DMS 273 (cell line): ENCODE measurements around the gene ALPP.
"Not testable (repeated sequence)": the region's sequence is repeated elsewhere in the genome, so short reads cannot be mapped to it uniquely, and the experiment has no call there.

Experiments
- DNase-seq: peaks from one replicate; lab custom pipeline; 2025; ENCODE audit not compliant: unreplicated experiment; lab: John Stamatoyannopoulos, UW

Gene ALPP

DNA sequence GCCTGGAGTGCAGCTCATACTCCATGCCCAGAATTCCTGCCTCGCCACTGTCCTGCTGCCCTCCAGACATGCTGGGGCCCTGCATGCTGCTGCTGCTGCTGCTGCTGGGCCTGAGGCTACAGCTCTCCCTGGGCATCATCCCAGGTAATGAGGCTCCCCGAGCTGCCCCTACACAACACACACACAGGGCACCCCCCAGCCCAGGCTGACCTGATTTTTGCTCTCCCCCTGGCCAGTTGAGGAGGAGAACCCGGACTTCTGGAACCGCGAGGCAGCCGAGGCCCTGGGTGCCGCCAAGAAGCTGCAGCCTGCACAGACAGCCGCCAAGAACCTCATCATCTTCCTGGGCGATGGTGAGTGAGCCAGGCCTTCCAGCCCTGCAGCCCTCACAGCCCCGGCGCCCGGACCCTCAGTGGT lies at the start of gene ALPP:
Gene ALPP, plus strand, starts transcription at position 17 of the 417 bp plus-strand sequence. Its CDS starts 52 bp downstream, at position 69.
- not testable (repeated sequence) for DNase-seq

DNA sequence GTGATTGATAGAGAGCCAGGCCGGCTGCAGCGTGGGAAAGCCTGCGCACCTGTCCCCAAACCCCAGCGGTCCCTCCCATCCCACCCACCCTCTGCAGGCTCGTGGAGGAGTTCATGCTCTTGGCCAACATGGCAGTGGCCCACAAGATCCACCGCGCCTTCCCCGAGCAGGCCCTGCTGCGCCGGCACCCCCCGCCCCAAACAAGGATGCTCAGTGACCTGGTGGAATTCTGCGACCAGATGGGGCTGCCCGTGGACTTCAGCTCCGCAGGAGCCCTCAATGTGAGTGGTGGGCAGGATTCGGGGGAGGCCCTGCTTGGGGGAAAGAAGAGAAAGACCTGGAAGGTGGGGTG lies 48.9 kb upstream of the ALPP start:
- DNase-seq, result no peak

DNA sequence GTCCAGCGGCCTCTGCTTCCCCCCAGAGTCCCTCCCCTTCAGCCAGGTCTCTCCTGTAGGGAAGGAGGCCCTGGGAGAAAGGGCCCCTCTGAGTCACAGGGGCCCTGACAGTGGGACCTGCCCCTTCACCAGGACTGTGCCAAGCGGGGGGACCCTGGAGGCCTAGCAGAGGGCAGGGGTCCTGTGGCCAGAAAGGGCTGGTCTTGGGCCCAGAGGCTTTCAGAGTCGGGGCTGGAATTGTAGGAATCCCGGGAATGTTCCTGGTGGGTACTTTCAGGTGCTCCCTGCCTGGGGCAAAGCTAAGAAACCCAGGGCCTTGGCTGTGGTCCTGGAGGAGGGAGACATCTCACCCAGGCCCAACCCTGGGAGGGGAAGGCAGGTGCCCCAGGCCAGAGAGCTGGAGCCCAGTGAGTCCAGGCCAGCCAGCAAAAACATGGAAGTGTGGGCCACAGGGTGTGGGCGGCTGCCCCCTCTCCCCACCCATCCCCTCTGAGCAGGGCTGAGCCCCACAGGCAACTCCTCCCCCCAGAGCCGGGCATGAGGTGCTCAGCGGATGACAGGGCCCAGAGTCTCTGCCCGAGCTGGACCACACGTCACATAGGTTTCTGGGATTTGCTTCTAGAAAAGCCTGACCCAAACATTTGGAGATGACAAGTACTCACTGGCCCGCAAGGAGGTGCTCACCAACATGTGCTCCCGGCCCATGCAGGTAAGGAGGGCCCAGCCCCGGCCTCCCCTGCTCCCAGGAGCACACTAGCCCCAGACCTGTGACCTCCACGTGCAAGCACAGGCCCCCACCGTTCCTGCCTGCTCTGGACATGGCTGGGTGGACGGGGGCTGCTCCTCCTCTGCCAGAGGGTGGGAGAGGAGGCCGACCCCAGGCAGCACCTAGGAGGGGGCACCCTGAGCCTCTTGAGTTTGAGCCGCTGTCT lies 48.2 kb upstream of the ALPP start:
- DNase-seq, result no peak

DNA sequence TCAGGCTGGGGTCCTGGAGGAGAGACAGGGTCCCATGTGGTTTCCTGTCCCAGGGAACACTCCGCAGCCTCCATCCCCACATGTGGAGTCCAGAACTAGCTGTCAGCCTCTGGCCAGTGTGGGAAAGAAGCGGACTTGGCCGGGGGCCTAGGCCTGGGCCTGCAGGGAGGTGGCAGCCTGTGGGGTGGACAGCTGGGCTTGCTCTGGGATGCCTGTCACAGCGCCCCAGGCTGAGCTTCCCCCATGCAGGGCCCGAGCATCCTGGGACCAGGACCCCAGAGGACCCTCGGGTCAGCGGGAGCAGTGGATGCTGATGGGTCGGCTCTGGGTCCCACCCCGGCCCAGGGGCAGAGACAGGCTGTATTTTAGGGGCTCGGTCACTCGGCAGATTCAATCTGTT lies 47.5 kb upstream of the ALPP start:
- not testable (repeated sequence) for DNase-seq

DNA sequence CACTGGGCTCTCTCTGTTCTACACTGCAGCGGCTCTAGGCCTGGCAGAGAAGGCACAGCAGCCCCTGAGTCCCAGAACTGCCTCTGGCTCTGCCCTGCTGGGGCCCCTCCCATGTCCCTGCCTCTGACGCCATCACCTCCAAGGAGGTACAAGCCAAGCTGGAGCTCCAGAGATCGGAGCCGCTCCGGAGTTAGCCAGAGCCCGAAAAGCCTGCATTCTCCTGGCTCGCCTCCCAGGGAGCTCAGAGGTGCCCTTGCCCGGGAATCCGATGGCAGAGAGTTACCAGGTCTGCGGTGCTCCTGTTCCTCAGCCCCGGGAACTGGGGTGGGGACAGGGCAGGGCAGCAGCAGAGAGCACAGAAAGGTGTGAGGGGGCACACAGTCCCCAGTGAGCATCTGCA lies 46.9 kb upstream of the ALPP start:
- DNase-seq, result not testable (repeated sequence)

DNA sequence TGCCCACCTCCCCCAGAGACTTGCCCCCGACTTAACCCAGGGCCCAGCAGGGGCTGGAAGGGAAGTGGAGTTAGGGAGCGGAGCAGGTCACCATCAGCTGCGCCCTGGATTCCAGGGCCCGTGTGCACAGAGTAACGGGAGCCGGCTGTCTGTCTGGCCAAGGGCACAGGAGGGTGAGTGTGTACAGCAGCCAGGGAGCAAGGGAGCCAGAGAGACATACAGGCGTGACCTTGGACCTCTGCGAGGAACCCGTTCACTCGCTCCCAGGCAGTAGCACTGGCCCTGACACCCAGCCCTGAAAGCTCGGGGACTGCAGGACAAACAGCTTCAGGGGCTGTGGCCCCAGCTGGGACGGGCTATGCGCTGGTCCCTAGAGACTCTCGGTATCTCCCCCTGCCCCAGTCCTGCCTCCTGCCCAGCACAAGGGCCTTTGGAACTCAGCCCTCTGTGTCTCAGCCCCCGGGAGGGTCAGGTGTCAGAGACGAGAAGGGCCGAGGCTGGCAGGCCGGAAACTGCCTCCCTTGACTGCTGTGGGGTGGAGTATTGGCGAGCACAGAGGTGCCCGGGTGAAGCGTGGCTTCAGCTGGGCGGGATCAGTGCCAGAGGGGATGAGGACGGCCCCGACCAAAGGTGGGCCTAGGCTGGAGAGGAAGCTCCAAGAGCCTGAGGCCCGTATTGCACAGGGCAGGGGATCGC lies 46.2 kb upstream of the ALPP start:
- DNase-seq, result not testable (repeated sequence)

DNA sequence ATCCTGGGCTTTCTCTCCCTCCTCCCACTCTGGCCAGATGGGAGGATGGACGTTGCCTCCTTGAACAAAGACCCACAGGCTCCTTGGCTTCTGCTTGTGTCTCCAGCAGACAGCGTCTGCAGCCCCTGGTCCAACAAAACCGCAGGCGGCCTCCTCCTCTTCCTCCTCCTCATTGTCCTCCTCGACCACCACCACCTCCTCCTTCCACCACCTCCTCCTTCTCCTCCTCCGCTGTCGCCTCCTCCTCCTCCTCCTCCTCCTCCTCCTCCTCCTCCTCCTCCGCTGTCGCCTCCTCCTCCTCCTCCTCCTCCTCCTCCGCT lies 45.7 kb upstream of the ALPP start:
- no peak for DNase-seq

DNA sequence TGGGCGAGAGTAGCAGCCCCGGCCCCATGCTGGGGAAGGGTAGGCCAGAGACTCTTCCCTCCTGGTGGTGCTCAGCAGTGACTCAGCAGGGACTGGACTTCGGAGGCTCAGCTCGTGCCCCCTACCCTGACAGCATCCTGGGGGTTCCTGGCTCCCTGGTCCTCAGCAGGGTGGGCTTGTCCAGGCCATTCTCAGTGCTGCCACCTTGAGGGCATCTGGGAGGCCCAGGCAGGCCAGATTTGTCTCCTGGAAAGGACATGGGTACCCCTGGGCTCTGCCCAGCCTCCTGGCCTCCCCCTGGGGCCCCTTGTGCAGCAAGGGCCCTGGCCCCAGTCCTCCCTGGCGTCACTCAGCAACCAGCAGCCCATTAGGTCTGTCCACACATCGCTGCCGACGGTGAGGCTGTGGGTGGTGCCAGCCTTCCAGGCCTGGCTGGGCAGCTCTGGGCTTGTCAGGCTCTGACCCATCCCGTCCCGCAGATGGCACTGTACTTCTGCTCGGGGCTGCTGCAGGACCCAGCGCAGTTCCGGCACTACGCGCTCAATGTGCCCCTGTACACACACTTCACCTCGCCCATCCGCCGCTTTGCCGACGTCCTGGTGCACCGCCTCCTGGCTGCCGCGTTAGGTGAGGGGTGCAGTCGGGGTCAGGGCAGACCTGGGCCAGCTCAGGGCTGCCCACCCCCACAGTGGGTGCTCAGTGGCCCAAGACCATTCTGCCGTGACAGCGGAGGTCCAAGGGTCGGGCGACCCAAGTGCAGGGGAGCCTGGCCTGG lies 45.0 kb upstream of the ALPP start:
- DNase-seq, result peak; percentile 35

DNA sequence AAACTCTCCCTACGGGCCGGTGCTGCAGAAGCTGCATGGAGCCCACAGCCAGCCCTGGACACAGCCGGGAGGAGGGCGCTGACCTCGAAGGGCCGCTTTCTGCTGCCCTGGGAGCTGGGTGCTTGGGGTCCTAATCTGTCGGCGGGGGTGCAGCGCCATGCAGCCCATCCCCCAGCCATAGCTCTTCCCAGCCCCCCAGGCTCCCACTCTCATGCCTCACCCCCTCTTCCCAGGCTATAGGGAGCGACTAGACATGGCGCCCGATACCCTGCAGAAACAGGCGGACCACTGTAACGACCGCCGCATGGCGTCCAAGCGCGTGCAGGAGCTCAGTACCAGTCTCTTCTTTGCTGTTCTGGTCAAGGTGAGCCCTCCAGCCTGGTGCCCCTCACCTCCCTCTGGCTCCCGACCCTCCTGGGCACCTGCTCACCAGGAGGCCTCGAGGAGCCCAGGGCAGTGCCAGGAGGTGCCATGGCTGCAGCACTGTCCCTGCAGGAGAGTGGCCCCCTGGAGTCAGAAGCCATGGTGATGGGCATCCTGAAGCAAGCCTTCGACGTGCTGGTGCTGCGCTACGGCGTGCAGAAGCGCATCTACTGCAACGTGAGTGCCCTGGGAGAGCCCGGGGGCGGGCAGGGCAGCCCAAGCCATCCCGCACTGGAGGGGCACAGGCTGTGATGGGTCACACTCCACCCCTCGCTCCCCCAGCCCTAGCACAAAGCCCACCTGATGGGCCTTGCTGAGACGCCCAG lies 44.2 kb upstream of the ALPP start:
- DNase-seq, result not testable (repeated sequence)

DNA sequence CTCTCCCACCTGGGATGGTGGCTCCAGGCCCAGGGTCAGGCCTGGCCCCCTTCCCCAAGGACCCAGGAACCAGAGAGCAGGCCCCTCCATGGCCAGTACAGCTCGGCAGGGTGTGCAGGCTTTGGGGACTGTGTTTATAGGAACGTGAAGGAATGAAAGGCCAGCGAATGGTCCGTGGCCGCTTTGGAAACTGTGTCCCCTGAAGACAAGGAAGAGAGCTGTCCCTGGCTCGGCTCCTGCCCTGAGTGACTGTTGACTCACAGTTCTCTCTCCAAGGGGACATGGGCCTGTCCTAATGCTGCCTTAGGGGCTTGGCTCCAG lies 43.7 kb upstream of the ALPP start:
- not testable (repeated sequence) for DNase-seq

DNA sequence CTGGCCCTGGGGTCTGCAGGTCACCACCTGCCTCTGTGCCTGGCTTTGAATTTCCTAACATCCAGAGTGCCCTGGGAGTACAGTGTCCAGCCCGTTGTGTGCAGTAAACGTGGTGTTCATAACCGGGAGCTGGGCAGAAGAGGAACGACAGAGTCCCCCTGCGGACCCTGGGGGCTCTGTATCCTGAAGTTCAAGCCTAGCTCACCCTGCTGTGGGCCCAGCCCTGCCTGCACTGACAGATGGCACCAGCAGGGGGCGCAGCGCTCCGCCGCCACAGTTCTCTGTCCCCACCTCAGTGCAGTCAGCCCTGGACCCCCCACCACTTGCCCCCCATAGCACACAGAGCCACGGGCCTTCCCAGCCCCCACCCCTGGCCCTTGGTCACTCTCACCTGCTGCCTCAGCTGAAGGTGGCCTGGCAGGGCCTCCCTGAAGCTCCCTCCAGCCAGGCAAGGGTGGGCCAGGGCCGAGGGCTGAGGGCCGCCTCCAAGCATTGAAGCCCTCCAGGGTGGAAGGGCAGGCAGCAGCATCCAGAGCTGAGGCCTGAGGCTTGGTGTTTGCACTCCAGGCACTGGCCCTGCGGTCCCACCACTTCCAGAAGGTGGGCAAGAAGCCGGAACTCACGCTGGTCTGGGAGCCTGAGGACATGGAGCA lies 43.2 kb upstream of the ALPP start:
- DNase-seq, result not testable (repeated sequence)

DNA sequence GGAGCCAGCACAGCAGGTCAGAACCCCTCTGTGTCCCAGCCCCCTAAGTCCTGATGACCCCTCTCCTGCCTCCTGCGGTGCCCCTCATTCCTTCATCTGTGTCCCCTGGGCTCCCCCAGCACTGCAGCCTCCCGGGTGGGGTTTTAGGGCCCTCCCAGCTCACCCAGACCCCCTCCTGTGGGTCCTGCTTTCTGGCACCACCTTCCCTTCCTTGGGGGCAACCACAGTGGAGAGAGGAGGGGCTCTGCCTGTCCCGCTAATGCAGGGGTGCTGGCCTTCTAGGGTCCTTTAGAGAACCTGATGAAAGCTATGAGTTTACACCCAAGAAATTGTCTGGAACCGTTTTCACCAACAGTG lies 42.7 kb upstream of the ALPP start:
- DNase-seq, result no peak

DNA sequence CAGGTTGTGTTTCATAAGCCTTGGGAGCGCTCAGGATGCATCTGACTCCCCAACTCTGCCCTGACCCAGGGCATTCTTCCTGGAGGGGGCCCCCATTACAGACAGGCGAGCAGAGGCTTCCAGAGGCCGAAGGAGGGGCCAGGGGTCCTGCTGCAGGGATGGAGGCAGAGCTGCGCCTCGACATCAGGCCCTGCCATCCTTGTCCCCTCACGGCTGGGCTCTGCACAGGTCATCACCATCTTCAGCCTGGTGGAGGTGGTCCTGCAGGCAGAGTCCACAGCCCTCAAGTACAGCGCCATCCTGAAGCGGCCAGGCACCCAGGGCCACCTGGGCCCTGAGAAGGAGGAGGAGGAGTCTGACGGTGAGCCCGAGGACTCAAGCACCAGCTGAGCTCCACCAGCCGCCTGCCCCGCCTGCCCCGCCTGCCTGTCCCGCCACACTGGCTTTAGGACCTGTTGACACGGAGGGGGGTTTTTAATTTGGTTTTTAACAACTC lies 42.3 kb upstream of the ALPP start:
- DNase-seq, result no peak

DNA sequence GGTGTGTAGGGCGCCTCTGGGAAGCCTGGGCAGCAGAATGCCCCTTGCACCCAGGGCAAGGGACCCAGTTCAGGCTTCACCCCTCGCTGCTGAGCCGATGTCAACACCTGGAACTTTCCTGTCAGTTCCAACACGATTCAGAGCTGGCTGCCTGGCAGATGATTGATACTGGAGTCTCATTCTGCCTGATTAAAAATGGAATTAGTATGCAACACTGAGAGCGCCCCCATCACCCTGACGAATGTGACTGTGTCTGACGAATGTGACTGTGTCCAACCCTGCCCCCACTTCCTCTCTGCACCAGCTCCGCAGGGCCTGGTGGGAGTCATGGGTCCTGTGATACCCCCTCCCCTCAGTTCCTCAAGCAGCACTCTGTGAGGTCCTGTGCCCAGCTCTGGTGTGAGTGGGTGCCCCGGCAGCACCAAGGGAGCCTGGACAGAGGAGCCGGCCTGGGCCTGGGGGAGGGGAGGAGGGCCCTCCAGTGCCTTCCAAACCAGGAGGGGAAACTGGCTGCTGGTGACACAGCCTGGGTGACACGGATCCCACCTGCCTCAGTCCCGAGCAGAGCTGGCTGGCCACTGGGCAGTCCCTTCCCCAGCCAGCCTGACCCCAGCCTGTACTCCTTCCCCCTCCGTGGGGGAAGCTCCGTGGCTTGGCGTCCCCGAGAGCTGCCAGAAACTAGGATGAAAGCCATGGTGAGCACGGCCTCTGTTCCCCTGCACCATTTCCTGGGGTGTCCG lies 41.4 kb upstream of the ALPP start:
- DNase-seq, result no peak

DNA sequence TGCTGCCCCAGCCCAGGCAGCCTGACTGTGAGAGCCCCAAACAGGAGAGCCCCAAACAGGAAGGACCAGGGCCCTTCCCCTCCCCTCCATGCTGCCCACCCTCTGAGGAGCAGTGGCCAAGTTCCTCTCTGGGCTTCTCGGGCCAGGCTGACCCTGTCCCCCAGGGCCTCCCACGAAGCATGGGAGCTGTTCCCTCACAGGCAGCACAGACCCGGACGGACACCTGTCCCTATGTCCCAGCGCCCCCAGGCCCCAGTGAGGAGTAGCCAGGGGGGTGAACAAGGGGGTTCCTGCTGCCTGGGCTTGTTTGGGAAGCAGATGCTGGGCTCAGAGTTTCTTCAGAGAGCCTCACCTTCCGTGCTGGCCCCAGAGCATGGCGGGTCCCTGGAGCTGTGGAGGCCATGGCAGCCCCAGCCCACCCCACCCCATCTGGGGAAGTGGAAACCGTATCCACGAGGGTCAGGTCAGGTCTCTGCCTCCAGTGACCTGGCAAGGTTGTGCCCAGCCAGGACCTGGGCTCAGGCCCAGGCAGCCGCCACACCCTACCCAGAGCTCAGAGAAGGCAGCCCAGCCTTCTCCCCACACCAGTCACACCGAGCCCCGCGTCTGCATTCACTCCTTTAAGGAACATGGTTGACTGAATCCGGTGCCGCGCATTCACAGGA lies 40.3 kb upstream of the ALPP start:
- not testable (repeated sequence) for DNase-seq

DNA sequence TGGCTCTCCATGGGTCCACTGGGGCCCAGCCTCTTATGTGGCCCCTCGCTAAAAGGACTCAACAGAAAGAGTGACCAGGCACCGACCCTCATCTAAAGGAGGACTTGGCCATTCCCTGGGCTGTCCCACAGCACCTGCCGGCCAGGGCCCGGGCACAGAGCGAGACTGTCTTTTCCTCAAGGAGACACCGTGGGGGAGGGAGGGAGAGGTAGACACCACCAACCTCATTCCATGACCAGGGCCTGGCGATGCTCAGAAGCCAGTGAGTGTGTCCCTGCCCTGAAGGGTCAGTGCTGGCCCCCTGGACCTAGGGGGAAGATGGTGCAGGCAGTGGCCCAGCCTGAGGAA lies 39.8 kb upstream of the ALPP start:
- DNase-seq, result no peak

DNA sequence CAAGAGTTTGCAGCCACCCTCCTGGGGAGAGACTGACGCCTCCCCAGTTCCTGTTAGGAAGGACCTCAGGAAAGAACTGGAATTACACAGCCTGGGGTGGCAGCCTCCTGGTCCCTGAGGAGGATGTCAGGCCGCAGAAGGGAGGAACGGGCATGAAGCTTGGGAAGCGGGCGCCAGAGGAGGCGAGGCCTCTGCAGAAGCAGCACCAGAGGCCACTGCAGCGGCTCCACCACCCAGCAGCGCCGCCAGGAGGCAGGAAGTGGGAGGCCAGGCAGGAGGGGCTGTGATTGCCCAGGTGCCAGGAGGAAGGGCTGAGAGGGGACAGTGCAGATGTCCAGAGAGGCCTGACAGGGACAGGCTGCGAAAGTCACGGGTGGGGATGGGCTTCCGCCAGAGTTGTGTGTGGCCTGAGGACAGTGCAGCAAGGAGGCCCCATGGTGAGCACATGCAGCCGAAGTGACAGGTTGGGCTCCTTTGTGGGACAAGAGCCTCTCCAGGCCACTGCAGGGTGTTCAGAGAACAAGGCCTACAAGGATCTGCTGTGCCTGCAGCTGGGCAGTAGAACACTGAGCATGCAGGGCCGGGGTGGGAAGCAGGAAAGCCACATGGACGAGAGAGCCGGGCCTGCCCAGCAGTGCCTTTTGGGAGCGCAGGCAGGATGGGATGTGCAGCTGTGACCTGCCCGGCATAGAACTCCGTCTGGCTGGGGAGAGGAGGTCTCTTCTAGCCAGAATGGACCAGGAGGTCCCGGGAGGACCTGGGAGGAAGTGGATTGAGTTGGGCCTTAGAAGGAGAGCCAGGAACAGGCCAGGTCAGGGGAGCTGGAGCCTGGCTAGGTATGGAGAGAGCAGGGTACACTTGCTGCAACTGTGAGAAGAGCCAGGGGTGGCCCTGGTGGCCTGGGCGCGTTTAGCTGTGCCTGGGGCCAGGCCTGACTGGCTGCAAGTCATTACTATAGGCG lies 39.1 kb upstream of the ALPP start:
- no peak for DNase-seq
